Vagina (tissue), 2 donors: ENCODE data around the gene JHY.

Source experiments
- POLR2A ChIP-seq, 2 donors: fragments of 450-650 bp; IDR thresholded peaks; one replicate each; pipeline ENCODE4 v1.6.1; 2017; ENCODE audit warnings: antibody characterized with exemption in 2 of 2, mild to moderate bottlenecking in 2 of 2, moderate library complexity in 2 of 2
- POLR2AphosphoS5 ChIP-seq, 2 donors: sonication (generic); formaldehyde crosslinking; IDR thresholded peaks; one replicate each; pipeline ENCODE4 v1.9.0; 2017; ENCODE audit warnings: antibody characterized with exemption in 2 of 2, mild to moderate bottlenecking in 2 of 2, low read depth in 1 of 2; ENCODE audit not compliant: insufficient read depth in 1 of 2
- TF ChIP-seq, protein P1 (sequence below), 3 experiments: fragments of 450-650 bp in 2 of 3; fragments of 200-600 bp in 1 of 3; sonication (generic) in 1 of 3; IDR thresholded peaks; one replicate each; pipeline ENCODE4 v1.5.1; 2017 to 2019; ENCODE audit warnings: antibody characterized with exemption in 3 of 3, mild to moderate bottlenecking in 2 of 3, moderate library complexity in 2 of 3

DNA sequence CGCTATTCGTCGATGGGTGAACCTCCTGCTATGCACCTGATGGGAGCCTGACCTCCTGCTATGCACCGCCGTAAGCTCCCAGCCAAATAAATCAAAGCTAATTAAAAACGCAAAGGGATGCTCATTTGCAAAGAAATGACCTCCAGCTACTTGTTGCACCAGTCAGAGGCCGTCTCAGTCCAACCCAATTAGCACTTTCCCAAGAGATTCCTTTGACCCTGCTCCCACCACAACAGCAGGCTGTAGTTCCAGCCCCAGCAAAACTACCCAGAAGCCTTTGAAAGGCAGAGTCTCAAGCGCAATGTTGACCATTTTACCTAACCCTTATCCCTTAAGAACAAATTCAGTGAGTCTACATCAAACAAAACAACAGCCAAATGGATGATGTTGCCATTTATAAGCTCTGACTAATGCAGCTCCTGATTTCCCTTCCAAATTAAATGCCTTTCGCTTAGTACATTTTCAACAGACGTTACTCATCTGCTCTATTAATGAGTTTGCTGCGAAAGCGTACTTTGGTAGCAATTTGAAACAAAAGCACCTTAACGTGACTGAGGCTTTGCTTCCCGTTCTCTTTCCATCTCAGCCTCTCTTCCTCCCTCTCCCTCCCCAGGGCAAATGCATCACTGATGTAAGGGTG lies 116.3 kb downstream of the JHY start:
- TF ChIP-seq POLR2AphosphoS5 (IDR thresholded peaks at IDR 0.05; ENCODE audit: insufficient read depth in 1 of 2, low read depth in 1 of 2) (no peak), POLR2A (IDR thresholded peaks at IDR 0.05) (no peak)
- TF ChIP-seq, protein P1, sequence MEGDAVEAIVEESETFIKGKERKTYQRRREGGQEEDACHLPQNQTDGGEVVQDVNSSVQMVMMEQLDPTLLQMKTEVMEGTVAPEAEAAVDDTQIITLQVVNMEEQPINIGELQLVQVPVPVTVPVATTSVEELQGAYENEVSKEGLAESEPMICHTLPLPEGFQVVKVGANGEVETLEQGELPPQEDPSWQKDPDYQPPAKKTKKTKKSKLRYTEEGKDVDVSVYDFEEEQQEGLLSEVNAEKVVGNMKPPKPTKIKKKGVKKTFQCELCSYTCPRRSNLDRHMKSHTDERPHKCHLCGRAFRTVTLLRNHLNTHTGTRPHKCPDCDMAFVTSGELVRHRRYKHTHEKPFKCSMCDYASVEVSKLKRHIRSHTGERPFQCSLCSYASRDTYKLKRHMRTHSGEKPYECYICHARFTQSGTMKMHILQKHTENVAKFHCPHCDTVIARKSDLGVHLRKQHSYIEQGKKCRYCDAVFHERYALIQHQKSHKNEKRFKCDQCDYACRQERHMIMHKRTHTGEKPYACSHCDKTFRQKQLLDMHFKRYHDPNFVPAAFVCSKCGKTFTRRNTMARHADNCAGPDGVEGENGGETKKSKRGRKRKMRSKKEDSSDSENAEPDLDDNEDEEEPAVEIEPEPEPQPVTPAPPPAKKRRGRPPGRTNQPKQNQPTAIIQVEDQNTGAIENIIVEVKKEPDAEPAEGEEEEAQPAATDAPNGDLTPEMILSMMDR (IDR thresholded peaks at IDR 0.05) = no peak
